IPS-18a (cell line): ENCODE measurements around the gene BCCIP.

ENCODE experiments used
- H3K27ac ChIP-seq: one replicate; pipeline ENCODE4 v1.5.1; 2013; ENCODE audit warnings: low read length
- H3K27me3 ChIP-seq: one replicate; pipeline ENCODE4 v1.6.1; 2013; ENCODE audit warnings: mild to moderate bottlenecking, low read length; ENCODE audit not compliant: control insufficient read depth, insufficient read depth
- H3K36me3 ChIP-seq: one replicate; pipeline ENCODE4 v1.6.1; 2013; ENCODE audit warnings: low read depth, low read length; ENCODE audit not compliant: control insufficient read depth
- H3K4me1 ChIP-seq: one replicate; pipeline ENCODE4 v1.6.1; 2013; ENCODE audit warnings: low read depth, low read length; ENCODE audit not compliant: control insufficient read depth
- H3K4me3 ChIP-seq: one replicate; pipeline ENCODE4 v1.5.1; 2013; ENCODE audit warnings: low read length
- H3K9ac ChIP-seq: one replicate; pipeline ENCODE4 v1.6.1; 2013; ENCODE audit warnings: mild to moderate bottlenecking, low read length, moderate library complexity
- H3K9me3 ChIP-seq: one replicate; pipeline ENCODE4 v1.6.1; 2013; ENCODE audit warnings: low read depth, low read length; ENCODE audit not compliant: control insufficient read depth

The BCCIP gene

DNA sequence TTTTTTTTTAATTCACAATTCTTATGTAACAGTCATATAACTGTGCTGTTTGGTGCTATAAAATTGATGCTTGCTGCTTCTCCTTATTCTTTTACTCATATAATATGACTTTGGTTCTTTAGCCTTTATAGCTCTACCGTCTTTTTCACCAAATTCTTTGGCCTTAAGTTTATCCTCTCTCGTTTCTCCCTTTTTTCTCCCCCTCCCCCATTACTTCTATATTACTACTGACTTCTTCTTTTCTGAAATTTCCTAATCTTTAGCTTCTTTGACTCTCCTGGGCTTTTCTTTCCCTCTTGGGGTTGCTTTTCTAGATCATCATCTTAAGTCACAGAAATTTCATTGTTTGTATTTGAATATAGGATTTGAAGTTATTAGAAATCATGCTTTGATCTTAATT is 3.8 kb downstream of the BCCIP start:
- peaks cover 5% of the 10 kb centered on the region for H3K4me1 ChIP-seq
- H3K27me3 ChIP-seq, result no peaks in the 10 kb centered on the region
- peaks cover 62% of the 10 kb centered on the region for H3K36me3 ChIP-seq
- no peaks in the 10 kb centered on the region for H3K9me3 ChIP-seq
- no peak overlapping the region for H3K9ac ChIP-seq
- no peak overlapping the region for H3K27ac ChIP-seq
- H3K4me3 ChIP-seq, result no peak overlapping the region

DNA sequence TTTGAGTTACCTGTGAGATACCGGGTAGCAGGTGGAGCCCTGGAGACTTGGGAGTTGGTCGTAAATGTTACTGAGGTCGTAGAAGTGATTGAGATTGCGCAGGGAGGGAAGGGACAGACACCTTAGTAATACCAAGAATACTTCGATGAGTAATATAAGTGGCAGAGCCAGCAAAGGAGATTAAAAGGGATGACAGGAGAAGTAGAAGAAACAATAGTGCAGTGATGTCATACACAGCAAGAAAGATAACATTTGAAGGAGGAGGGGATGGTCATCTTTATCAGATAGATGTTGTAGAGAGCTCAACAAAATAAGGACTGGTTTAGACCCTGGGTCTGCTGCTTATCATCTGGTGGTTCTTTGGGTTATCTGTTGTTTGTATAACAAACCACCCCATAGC is 5.0 kb downstream of the BCCIP start:
- Histone ChIP-seq H3K9me3 (no peaks in the 10 kb centered on the region), H3K36me3 (peaks cover 74% of the 10 kb centered on the region), H3K27me3 (no peaks in the 10 kb centered on the region), H3K9ac (no peak overlapping the region), H3K4me3 (no peak overlapping the region), H3K4me1 (peaks cover 5% of the 10 kb centered on the region), H3K27ac (no peak overlapping the region)

DNA sequence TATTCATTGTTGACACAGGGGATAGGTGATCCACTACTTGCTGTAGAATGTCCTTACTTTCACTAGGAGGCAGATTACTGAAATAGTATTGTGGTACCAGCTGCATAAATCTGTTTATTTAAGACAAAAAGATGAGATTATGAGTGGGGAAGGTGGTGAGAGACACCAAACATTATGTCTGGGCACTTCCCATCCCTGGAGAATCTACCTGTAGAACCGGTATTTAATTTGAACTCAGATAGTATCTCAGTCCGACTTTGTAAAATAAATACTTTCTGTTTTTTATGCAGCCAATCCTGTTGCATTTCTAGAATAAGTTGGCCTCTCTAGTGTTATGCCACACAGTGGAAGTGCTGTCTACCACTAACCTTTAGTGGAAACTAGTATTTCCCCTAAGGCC is 13.4 kb downstream of the BCCIP start:
- Histone ChIP-seq H3K4me1 (no peaks in the 10 kb centered on the region), H3K9ac (no peak overlapping the region), H3K9me3 (no peaks in the 10 kb centered on the region), H3K4me3 (no peak overlapping the region), H3K27me3 (no peaks in the 10 kb centered on the region), H3K36me3 (peaks cover 88% of the 10 kb centered on the region), H3K27ac (no peak overlapping the region)

DNA sequence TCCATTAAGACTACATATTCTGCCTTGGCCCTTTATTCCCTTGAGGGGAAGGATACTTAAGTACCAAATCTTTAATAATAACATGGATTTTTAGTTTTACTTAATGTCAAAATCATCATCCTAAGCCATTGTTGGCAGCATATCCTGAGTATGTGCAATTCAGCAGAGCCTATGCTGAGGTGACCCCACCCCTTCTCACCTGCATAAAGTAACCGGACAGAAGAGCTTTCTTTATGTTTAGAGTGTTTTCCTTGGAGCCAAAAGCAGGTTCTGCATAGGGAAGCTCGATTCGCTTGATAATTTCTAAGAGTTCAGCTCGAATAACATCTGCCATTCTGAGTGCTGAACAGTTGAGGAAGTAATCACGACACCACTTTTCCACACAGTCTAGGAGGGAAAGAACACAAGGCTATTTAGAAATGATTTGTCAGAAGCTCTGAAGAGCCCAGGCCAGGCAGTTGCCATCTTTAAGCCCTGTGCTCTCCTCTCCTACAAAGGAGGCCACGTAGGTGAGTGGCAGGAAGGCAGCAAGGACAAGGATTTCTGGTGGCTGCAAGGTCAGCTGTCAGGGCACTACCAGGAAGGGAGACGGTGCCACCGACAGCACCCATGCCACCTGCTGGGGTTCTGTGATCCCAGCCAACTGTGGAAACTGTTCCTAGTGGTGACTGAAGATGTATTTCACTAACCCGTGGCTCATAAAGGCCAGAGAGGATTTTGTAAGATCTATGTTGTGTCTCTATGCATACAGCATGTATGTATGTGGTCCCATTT is 15.6 kb downstream of the BCCIP start:
- Histone ChIP-seq H3K9me3 (no peaks in the 10 kb centered on the region), H3K4me3 (no peak overlapping the region), H3K27me3 (no peaks in the 10 kb centered on the region), H3K9ac (no peak overlapping the region), H3K36me3 (peaks cover 71% of the 10 kb centered on the region), H3K27ac (no peak overlapping the region), H3K4me1 (no peaks in the 10 kb centered on the region)

DNA sequence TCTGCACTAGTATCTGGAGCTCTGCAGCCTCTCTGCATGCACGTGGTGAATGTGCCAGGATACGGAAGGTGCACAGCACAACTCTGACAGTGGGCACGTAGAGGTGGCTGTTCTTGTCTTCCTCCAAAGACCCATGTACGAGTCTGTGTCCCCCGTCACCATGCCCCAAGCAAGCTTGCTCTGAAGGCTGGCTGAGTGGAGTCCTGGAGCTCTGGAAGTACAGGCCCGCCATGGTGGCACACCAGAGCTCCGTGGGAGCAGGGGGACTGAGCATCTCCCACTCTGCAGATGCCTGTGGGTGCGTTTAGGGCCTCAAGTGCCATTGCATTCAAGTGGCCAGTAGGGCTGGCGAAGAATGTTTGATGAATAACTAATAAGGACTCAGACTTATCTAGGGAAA is 17.1 kb downstream of the BCCIP start:
- H3K9me3 ChIP-seq, result no peaks in the 10 kb centered on the region
- peaks cover 61% of the 10 kb centered on the region for H3K36me3 ChIP-seq
- no peak overlapping the region for H3K4me3 ChIP-seq
- H3K4me1 ChIP-seq, result no peaks in the 10 kb centered on the region
- H3K27me3 ChIP-seq, result no peaks in the 10 kb centered on the region
- no peak overlapping the region for H3K27ac ChIP-seq
- no peak overlapping the region for H3K9ac ChIP-seq

DNA sequence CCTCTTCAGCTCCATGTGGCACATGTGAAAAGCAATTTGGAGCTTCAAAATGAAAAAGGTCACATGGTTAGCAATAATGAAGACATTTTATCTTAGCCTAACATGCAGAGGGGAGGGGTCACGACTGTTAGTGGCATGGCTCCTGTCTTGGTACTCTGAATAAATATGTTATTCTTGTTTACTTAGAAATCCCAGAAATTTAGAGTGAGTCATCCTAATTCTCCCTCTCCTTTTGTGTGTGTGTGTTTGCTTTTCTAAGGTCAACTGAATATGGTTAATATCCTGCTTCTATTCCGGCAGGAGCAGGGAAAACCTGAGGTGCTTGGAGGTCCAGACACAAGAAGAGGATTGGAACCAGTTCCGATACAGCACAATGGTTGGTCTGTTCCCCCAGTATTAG is 17.6 kb downstream of the BCCIP start:
- H3K4me1 ChIP-seq, result no peaks in the 10 kb centered on the region
- H3K4me3 ChIP-seq, result no peak overlapping the region
- no peaks in the 10 kb centered on the region for H3K9me3 ChIP-seq
- no peak overlapping the region for H3K9ac ChIP-seq
- no peaks in the 10 kb centered on the region for H3K27me3 ChIP-seq
- no peak overlapping the region for H3K27ac ChIP-seq
- peaks cover 55% of the 10 kb centered on the region for H3K36me3 ChIP-seq

DNA sequence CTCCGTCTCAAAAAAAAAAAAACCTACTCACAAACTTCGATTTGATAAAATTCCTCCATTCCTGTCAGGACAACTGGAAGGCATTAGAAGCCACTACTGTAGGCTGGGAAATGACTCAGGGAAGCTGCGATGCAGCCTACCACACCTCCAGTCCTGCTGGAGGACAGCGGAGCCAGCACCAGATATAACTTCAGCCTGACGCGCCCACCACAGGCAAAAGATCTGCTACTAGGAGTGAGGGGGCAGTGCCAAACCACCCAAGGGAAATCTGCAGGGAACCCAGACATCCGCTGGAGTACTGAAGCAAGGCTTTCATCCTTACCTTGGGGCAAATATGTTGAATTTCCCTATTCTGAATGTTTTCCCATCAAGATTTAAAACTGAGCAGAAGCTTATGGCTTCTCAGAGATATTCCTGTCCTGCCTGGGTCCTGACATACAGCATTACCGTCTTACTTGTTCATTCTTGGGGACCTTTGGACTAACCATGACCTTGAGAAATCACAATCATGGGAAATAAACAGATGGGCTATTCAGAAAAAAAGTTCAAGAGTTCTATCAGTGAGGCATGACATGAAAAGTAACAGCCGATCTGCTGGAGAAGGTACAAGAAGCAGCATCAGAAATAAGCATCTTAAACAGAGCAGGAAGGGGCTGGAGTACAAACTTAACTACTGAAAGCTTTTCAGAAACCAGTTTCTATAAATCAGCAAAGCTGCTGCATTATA is 20.4 kb downstream of the BCCIP start:
- Histone ChIP-seq H3K27ac (no peak overlapping the region), H3K9ac (no peak overlapping the region), H3K27me3 (no peaks in the 10 kb centered on the region), H3K9me3 (no peaks in the 10 kb centered on the region), H3K4me3 (no peak overlapping the region), H3K36me3 (peaks cover 30% of the 10 kb centered on the region), H3K4me1 (no peaks in the 10 kb centered on the region)

DNA sequence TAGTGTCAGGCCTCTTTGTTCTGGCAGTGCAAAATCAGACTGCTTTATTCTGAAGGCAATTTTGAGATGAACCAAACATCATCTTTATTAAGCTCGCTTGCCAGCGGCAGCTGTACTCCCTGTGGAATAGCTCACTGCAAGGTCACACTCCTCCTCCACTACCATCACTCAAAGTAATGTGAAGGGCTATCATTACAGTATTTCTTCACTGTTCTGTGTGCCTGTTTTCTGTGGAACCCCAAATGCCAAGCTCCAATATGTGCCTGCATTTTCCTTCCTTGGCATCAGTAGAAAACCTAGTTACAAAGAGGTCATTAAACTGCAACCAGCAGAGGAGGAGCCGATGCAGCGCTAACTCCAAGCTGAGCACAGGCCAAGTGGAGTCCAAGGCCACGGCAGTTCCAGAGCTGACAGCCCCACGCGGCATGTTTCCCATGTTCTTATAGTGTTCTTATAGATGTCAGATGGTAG is 21.4 kb downstream of the BCCIP start:
- H3K4me1 ChIP-seq, result no peaks in the 10 kb centered on the region
- H3K27ac ChIP-seq, result no peak overlapping the region
- H3K9me3 ChIP-seq, result no peaks in the 10 kb centered on the region
- H3K27me3 ChIP-seq, result no peaks in the 10 kb centered on the region
- H3K36me3 ChIP-seq, result peaks cover 23% of the 10 kb centered on the region
- no peak overlapping the region for H3K4me3 ChIP-seq
- no peak overlapping the region for H3K9ac ChIP-seq

DNA sequence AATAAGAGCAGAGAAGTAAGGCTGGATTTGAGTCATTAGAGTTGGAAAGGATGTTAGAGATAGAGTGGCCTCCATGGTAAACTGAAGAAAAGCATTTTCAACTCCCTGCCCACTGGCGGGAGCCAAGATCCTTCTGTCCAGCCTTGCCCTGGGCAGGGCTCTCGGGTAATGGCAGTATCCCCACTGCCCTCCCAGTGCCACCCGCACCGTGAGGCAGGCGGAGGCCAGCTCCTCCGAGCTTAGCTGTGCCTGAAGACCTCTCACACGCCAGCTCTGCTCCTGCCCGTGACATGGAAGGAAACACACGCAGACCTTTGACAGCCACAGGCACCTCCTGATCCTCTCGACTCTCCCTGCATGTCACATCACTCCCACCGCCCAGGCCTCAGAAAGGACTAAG is 22.3 kb downstream of the BCCIP start:
- H3K36me3 ChIP-seq, result peaks cover 15% of the 10 kb centered on the region
- no peak overlapping the region for H3K27ac ChIP-seq
- no peak overlapping the region for H3K4me3 ChIP-seq
- H3K9me3 ChIP-seq, result no peaks in the 10 kb centered on the region
- H3K9ac ChIP-seq, result no peak overlapping the region
- no peaks in the 10 kb centered on the region for H3K27me3 ChIP-seq
- no peaks in the 10 kb centered on the region for H3K4me1 ChIP-seq

DNA sequence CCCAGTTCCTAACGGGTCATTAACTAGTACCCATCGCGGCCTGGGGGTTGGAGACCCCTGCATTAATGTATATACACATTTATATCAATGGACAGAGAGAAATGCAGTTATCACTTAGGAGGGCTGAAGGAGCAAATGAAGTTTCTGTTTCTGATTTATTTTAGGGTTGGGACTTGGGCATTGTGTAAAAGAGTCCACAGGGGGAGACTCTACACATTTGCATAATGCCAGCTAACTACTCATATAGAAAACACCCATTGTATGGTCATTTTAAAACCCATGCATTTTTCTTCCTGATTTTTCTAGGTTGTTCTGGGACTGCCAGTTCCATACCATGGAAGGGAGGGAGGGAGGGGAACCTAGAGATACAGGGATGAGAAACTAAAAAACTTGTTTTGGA is 23.5 kb downstream of the BCCIP start:
- no peaks in the 10 kb centered on the region for H3K4me1 ChIP-seq
- no peak overlapping the region for H3K9ac ChIP-seq
- H3K27me3 ChIP-seq, result no peaks in the 10 kb centered on the region
- H3K9me3 ChIP-seq, result no peaks in the 10 kb centered on the region
- no peak overlapping the region for H3K4me3 ChIP-seq
- H3K36me3 ChIP-seq, result peaks cover 8% of the 10 kb centered on the region
- no peak overlapping the region for H3K27ac ChIP-seq

DNA sequence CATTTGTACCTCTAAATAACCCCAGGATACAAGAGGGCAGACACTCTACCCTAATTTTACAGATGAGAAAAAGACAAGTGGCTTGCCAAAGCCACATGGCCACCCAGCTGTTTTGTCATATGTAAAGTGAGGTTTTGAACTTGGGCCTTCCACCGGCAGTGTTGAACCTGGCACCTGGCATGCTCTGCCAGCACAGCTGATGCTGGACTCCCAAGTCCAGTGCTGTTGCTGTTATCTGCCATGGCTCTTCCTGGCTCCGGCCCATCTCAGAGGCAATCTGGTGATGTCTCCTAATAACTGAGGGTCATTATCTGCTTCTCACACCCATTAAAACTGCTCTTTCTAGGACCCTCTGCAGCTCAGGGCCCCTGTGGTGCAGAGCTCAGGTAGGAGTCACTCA is 25.0 kb downstream of the BCCIP start:
- H3K36me3 ChIP-seq, result peaks cover 4% of the 10 kb centered on the region
- H3K4me1 ChIP-seq, result no peaks in the 10 kb centered on the region
- H3K4me3 ChIP-seq, result no peak overlapping the region
- no peaks in the 10 kb centered on the region for H3K27me3 ChIP-seq
- no peaks in the 10 kb centered on the region for H3K9me3 ChIP-seq
- no peak overlapping the region for H3K9ac ChIP-seq
- H3K27ac ChIP-seq, result no peak overlapping the region

DNA sequence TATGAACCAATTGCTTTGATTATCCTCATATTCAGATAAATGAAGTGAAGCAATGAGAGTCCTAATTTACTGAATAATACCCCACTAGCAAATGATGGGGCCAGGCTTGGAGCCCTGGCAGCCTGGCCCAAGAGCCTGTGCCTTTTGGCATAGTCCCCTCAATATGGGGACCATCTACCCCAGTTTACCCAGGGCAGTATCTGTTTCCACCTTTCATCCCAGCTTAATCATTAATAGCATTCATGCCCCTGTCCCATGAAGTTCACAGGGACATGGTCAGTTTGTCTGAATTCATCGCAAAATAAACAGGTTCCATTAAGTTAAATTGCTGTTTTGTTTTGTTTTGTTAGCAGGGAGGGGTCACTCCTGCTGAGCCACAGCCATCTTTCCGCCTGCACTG is 25.5 kb downstream of the BCCIP start:
- Histone ChIP-seq H3K27ac (no peak overlapping the region), H3K9me3 (no peaks in the 10 kb centered on the region), H3K27me3 (no peaks in the 10 kb centered on the region), H3K36me3 (peaks cover 4% of the 10 kb centered on the region), H3K4me1 (no peaks in the 10 kb centered on the region), H3K4me3 (no peak overlapping the region), H3K9ac (no peak overlapping the region)
